Endothelial cell of umbilical vein (primary cell): ENCODE data around the gene TARP.

Experiments used
- BruUV-seq: library from RNA; stranded (reverse); fragments of 400-500 nt; replicated peaks from 2 replicates; lab custom pipeline; 2021; lab: Mats Ljungman, UMichigan
- CTCF ChIA-PET: fragments of 300-600, 350-600 bp; sonication (Branson Sonifier 250); formaldehyde crosslinking; loops from one replicate; lab custom pipeline; 2021; ENCODE audit warnings: antibody characterized with exemption, inconsistent platforms; lab: Charles Lee
- POLR2A ChIA-PET: fragments of 300-600, 350-600 bp; sonication (Branson Sonifier 250); formaldehyde crosslinking; loops from one replicate; lab custom pipeline; 2021; ENCODE audit warnings: antibody characterized with exemption, inconsistent platforms; lab: Charles Lee
- DNase-seq: peaks from one replicate; pipeline ENCODE4 v3.0.0-alpha.2; 2011; ENCODE audit warnings: low read depth, low spot score
- FAIRE-seq: peaks from 2 replicates; lab custom pipeline; 2011; peaks lifted over from hg19 to GRCh38; lab: Jason Lieb, UNC
- H2AFZ ChIP-seq: 2 replicates; pipeline ENCODE4 v1.6.0; 2012; ENCODE audit warnings: low read depth, low read length, control low read depth, inconsistent platforms
- H3K27ac ChIP-seq: 2 replicates; pipeline ENCODE4 v1.5.1; 2011; ENCODE audit warnings: low read depth, mild to moderate bottlenecking, control low read depth, low read length, moderate library complexity; ENCODE audit not compliant: insufficient read depth
- H3K27me3 ChIP-seq, 2 experiments: 2 replicates each; pipeline versions ENCODE4 v1.6.0 to v1.6.1; 2011; ENCODE audit warnings: low read length in 2 of 2, mixed read lengths in 1 of 2; ENCODE audit not compliant: control insufficient read depth in 2 of 2, insufficient read depth in 2 of 2
- H3K36me3 ChIP-seq, 2 experiments: 2 replicates in 1 of 2; 3 replicates in 1 of 2; pipeline ENCODE4 v1.5.1; 2011; ENCODE audit warnings: low read length in 2 of 2, mild to moderate bottlenecking in 1 of 2, moderate library complexity in 1 of 2; ENCODE audit not compliant: control insufficient read depth in 2 of 2, insufficient read depth in 2 of 2; ENCODE audit errors: extremely low read depth in 1 of 2
- H3K4me1 ChIP-seq: 3 replicates; pipeline ENCODE4 v1.5.1; 2011; ENCODE audit warnings: mild to moderate bottlenecking, low read length; ENCODE audit not compliant: control insufficient read depth, insufficient read depth; ENCODE audit errors: extremely low read depth
- H3K4me2 ChIP-seq: 2 replicates; pipeline ENCODE4 v1.6.1; 2011; ENCODE audit warnings: low read length, control low read depth, mixed read lengths; ENCODE audit not compliant: insufficient read depth
- H3K4me3 ChIP-seq, 3 experiments: fragments of 200-600 bp in 1 of 3; sonication (generic), shearing (Covaris generic) in 1 of 3; replicated peaks in 1 of 3; 2 replicates each; pipeline ENCODE4 v1.5.1; 2011 to 2016; ENCODE audit warnings: control low read depth in 3 of 3, low read length in 3 of 3, mild to moderate bottlenecking in 2 of 3, inconsistent platforms in 1 of 3, low read depth in 1 of 3, moderate library complexity in 1 of 3; ENCODE audit not compliant: insufficient read depth in 1 of 3
- H3K79me2 ChIP-seq: 2 replicates; pipeline ENCODE4 v1.6.0; 2012; ENCODE audit warnings: low read length, inconsistent platforms; ENCODE audit not compliant: control insufficient read depth, insufficient read depth
- H3K9ac ChIP-seq: replicated peaks from 2 replicates; pipeline ENCODE3; 2011; ENCODE audit warnings: low read length, control low read depth; ENCODE audit not compliant: insufficient read depth; ENCODE audit errors: extremely low read depth
- H3K9me1 ChIP-seq: replicated peaks from 3 replicates; pipeline ENCODE4 v1.6.0; 2011; ENCODE audit warnings: mild to moderate bottlenecking, low read length; ENCODE audit not compliant: control insufficient read depth, insufficient read depth; ENCODE audit errors: extremely low read depth
- H3K9me3 ChIP-seq: replicated peaks from 2 replicates; pipeline ENCODE4 v1.5.1; 2012; ENCODE audit warnings: low read length, inconsistent platforms; ENCODE audit not compliant: control insufficient read depth, insufficient read depth
- H4K20me1 ChIP-seq: replicated peaks from 2 replicates; pipeline ENCODE3; 2011; ENCODE audit warnings: mild to moderate bottlenecking, low read length; ENCODE audit not compliant: control insufficient read depth, insufficient read depth; ENCODE audit errors: extremely low read depth
- CTCF ChIP-seq, 2 donors: IDR thresholded peaks; 1 replicate in 1 of 2; 2 replicates in 1 of 2; pipeline ENCODE4 v1.5.1; 2011; ENCODE audit warnings: low read length in 2 of 2, mild to moderate bottlenecking in 2 of 2, moderate library complexity in 2 of 2, control low read depth in 1 of 2, inconsistent platforms in 1 of 2, low read depth in 1 of 2; ENCODE audit not compliant: insufficient read depth in 1 of 2; ENCODE audit errors: extremely low read depth in 1 of 2
- EZH2 ChIP-seq: IDR thresholded peaks from 2 replicates; pipeline ENCODE4 v1.6.1; 2012; ENCODE audit warnings: borderline replicate concordance, low read depth, mild to moderate bottlenecking, moderate library complexity, low read length, inconsistent platforms; ENCODE audit not compliant: severe bottlenecking
- FOS ChIP-seq: IDR thresholded peaks from 2 replicates; pipeline ENCODE4 v1.6.1; 2011; ENCODE audit warnings: mild to moderate bottlenecking, low read length, moderate library complexity, borderline replicate concordance; ENCODE audit not compliant: insufficient read depth
- GATA2 ChIP-seq: IDR thresholded peaks from 2 replicates; pipeline ENCODE4 v1.7.0; 2011; ENCODE audit warnings: low read depth, mild to moderate bottlenecking, moderate library complexity, mixed read lengths, low read length; ENCODE audit not compliant: insufficient read length, insufficient read depth
- JUN ChIP-seq: IDR thresholded peaks from 2 replicates; pipeline ENCODE4 v1.6.1; 2011; ENCODE audit warnings: borderline replicate concordance, low read depth; ENCODE audit not compliant: insufficient read length, insufficient read depth
- MYC ChIP-seq: IDR thresholded peaks from one replicate; pipeline ENCODE4 v1.6.1; 2011; ENCODE audit warnings: mild to moderate bottlenecking, low read depth, low read length
- POLR2A ChIP-seq: IDR thresholded peaks from 2 replicates; pipeline ENCODE4 v1.6.1; 2012; ENCODE audit warnings: low read depth, mild to moderate bottlenecking, control low read depth, low read length
- POLR2AphosphoS5 ChIP-seq: IDR thresholded peaks from 2 replicates; pipeline ENCODE4 v1.6.1; 2012; ENCODE audit warnings: low read depth, mild to moderate bottlenecking, control low read depth, low read length, moderate library complexity; ENCODE audit not compliant: insufficient read depth
- dilution Hi-C: fragments of 300-500 bp; cut with MboI; formaldehyde crosslinking; loops from one replicate; pipeline ENCODE4 v1.15.0; 2019; ENCODE audit warnings: low sequenced_read_pairs; ENCODE audit not compliant: extremely low pct_ligation_motif_present
- intact Hi-C: fragments of 100-400 bp; cut with micrococcal nuclease; formaldehyde crosslinking; loops from one replicate; pipeline ENCODE4 v1.10.0; 2022
- TF ChIP-seq, protein P1 (sequence below): IDR thresholded peaks from 2 replicates; pipeline ENCODE4 v1.6.1; 2011; ENCODE audit not compliant: insufficient read depth, insufficient read length

TARP gene

GRCh38 chr7:38273286-38273995 is at the start of gene TARP:
Gene TARP (minus strand): TSS chr7:38273636.
- BruUV-seq = no TSS peak
- ChIA-PET POLR2A (no interaction called here), CTCF (interaction anchor here (0.9 to 2.1 kb wide), 2 partner anchors 45 to 62 kb away, joined by 3 to 6 read pairs; no protein-coding TSS in a partner anchor)
- Histone ChIP-seq H3K9ac (no peak within 1 kb of the TSS), H3K9me1 (no peaks in the 10 kb centered on the region), H3K4me1 (no peaks in the 10 kb centered on the region), H3K27ac (no peak within 1 kb of the TSS), H3K4me3 (no peak within 1 kb of the TSS), H3K9me3 (no peaks in the 10 kb centered on the region), H3K27me3 (peaks cover 0 to 3% of the 10 kb centered on the region in 2 experiments), H3K36me3 (no peaks in the 10 kb centered on the region), H3K79me2 (no peaks in the 10 kb centered on the region), H4K20me1 (no peaks in the 10 kb centered on the region), H2AFZ (no peak within 1 kb of the TSS), H3K4me2 (no peak within 1 kb of the TSS)
- no peak for FAIRE-seq
- intact Hi-C loops = no loop called here
- TF ChIP-seq POLR2A (no peak), MYC (no peak), GATA2 (no peak), JUN (no peak), EZH2 (no peak), CTCF (IDR thresholded peaks at IDR 0.05; ENCODE audit: extremely low read depth in 1 of 2, insufficient read depth in 1 of 2, low read depth in 1 of 2, low read length in 2 of 2) (no peak), FOS (no peak), POLR2AphosphoS5 (no peak)
- TF ChIP-seq, protein P1, sequence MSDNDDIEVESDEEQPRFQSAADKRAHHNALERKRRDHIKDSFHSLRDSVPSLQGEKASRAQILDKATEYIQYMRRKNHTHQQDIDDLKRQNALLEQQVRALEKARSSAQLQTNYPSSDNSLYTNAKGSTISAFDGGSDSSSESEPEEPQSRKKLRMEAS = no peak
- dilution Hi-C loops = no loop called here
- no peak for DNase-seq
